IPS-NIHi11 (cell line): Measurements from ENCODE around the gene SPP1.
"Not testable (repeated sequence)": the region's sequence is repeated elsewhere in the genome, so short reads cannot be mapped to it uniquely, and the experiment has no call there.

Experiments used
- DNase-seq: peaks from one replicate; pipeline ENCODE4 v3.0.0; 2012; ENCODE audit warnings: mixed read lengths, low spot score

Gene SPP1

GRCh38 chr4:88025868-88026661 lies 50.6 kb downstream of the SPP1 start:
- DNase-seq: not testable (repeated sequence)

DNA sequence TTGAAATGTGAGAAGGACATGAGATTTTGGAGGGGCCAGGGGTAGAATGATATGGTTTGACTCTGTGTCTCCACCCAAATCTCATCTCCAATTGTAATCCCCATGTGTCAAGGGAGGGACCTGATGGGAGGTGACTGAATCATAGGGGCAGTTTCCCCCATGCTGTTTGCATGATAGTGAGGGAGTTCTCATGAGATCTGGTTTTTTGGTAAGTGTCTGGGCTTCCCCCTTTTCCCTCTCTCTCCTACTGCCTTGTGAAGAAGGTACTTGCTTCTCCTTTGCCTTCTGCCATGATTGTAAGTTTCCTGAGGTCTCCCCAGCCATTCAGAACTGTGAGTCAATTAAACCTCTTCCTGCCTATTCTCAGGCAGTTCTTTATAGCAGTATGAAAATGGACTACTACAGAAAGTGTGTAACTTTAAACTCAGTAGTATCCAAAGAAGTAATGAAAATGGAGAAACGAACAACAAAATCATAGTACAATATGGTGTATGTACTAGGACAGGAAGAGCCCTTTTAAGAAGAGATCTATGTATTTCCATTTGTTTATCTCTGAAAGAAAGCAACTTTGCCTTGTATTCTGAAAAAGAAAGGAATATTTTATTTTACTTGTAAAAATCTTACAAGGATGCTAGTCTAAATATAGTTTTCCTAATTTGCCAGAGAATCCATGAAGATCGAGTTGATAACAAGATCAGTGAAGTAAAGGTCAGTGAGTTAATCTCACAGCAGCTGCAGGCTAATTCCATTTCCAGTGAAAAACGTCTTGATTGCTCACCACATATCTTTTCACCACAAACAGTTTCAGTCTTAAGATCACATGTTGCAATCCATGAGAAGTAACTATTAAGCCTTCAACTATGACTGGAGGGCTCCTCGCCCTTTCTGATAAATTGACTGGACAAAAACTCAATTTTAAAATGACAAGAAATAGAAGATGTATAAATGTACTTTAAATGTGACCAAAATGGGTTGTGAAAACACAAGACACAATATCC lies 52.4 kb downstream of the SPP1 start:
- no peak for DNase-seq

DNA sequence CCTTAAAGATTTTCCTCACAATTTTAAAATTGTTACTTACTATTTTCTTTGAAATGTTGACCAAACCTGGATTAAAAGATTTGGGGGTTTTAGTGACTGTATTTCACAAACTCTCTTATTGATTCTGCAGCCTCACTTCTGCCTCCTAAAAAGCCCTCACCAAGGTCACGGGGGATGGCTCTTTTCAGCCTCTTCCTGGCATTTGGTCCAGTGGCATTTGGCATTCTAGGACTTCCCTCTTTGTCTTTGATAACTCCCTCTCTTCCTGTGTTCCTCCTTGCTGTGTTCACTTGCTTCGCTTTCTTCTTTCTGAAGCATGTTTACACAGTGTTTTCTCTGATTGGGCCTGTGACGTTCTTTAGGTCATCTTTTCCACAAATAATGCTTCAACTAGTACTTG lies 53.4 kb downstream of the SPP1 start:
- DNase-seq: no peak

DNA sequence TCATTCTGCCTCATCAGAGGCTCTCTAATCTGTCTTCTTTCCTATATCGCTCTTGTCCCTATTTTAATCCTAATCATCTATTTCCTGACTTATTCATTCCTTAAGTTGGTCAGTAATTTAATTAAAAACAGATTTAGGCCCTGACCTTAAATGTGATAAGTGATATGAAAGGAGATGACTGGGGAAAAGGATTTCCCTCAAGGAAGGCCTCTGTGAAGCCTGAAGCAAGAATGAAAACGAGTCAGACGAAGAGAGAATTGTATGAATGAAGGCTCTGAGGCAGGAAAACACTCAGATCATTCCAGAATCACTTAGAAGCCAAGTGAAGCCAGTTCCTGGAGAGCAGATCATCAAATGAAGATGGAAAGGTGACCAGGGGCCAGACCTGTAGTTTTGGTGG lies 54.0 kb downstream of the SPP1 start:
- DNase-seq: no peak

- no peak for DNase-seq
Observed at GRCh38 chr4:88030565-88031310, 55.2 kb downstream of the SPP1 start.
